ENCODE measurements around the gene PLXNB2.
"Not testable (repeated sequence)": the region's sequence is repeated elsewhere in the genome, so short reads cannot be mapped to it uniquely, and the experiment has no call there.

The PLXNB2 gene

GRCh38 chr22:50276143-50276542, 31.3 kb downstream of the PLXNB2 start:
- Mint-ChIP-seq H3K4me3 (no peak overlapping the region), H3K36me3 (ENCODE audit: low read depth) (no peaks in the 10 kb centered on the region), H3K27ac (no peak overlapping the region), H3K4me1 (ENCODE audit: low read depth) (peaks cover 4% of the 10 kb centered on the region), H3K9me3 (no peaks in the 10 kb centered on the region), H3K27me3 (ENCODE audit: low read depth) (peaks cover 10% of the 10 kb centered on the region)

DNA sequence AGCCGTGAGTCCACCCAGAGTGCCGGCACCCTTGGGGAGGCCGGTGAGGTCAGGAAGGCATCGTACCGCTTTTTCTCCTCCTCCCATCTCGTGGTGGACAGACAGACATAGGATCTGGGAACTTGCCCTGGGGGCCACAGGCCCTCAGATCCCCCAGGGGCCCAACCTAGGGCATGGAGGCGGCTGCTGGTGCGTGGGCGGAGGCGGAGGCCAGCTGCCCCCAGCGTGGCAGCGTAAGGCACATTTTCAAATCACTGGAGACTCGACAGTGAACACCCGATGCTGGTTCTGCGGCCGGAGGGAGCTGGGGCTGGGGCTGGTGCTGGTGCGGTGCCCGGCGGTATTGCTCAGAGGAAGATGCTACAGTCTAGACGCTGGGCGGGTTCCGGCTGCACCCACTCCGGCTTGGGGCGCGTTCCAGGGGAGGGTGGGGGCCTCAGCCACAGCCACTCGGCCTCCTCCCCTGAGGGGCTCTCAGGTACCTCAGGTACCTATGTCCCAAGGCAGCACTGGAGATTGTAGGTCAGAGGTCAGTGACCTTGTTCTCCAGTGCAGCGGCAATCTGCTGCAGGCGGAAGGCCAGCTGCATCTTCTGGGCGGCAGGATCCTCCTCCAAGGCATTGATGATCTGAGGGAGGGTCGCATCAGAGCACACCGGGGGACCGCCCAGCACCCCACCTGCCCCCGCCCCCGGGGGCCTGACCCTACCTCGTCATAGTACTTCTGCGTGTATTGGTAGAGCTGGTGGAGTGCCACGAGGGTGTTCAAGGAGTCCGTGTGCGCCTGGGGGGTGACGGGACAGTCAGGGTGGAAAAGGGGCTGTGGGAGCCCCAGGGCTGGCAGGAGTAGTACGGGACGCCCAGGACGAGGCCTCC, 32.0 kb downstream of the PLXNB2 start:
- H3K9me3 Mint-ChIP-seq, result no peaks in the 10 kb centered on the region
- no peaks in the 10 kb centered on the region for H3K36me3 Mint-ChIP-seq (ENCODE audit: low read depth)
- no peak overlapping the region for H3K27ac Mint-ChIP-seq
- no peak overlapping the region for H3K4me3 Mint-ChIP-seq
- H3K27me3 Mint-ChIP-seq (ENCODE audit: low read depth), result peaks cover 10% of the 10 kb centered on the region
- H3K4me1 Mint-ChIP-seq (ENCODE audit: low read depth), result peaks cover 4% of the 10 kb centered on the region

- Mint-ChIP-seq H3K27ac (no peak overlapping the region), H3K4me1 (ENCODE audit: low read depth) (peaks cover 4% of the 10 kb centered on the region), H3K36me3 (ENCODE audit: low read depth) (no peaks in the 10 kb centered on the region), H3K27me3 (ENCODE audit: low read depth) (peaks cover 10% of the 10 kb centered on the region), H3K9me3 (no peaks in the 10 kb centered on the region), H3K4me3 (no peak overlapping the region)
Observed at GRCh38 chr22:50274771-50275170, 32.7 kb downstream of the PLXNB2 start.

- peaks cover 6% of the 10 kb centered on the region for H3K4me1 Mint-ChIP-seq (ENCODE audit: low read depth)
- H3K9me3 Mint-ChIP-seq, result no peaks in the 10 kb centered on the region
- H3K4me3 Mint-ChIP-seq, result peak overlapping the region; percentile 47
- H3K27me3 Mint-ChIP-seq (ENCODE audit: low read depth), result peaks cover 10% of the 10 kb centered on the region
- H3K27ac Mint-ChIP-seq, result no peak overlapping the region
- no peaks in the 10 kb centered on the region for H3K36me3 Mint-ChIP-seq (ENCODE audit: low read depth)
Observed at GRCh38 chr22:50274311-50274710, 33.1 kb downstream of the PLXNB2 start.

DNA sequence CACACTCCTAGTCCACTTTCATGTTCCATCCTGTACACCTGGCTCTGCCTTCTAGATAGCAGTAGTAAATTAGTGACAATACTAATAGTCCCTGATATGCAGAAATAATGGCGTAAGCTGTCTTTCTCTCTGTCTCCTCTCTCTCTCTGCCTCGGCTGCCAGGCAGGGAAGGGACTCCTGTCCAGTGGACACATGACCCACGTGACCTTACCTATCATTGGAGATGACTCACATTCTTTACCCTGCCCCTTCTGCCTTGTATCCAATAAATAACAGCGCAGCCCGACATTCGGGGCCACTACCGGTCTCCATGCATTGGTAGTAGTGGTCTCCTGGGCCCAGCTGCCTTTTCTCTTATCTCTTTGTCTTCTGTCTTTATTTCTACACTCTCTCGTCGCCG, 33.7 kb downstream of the PLXNB2 start:
- H3K4me3 Mint-ChIP-seq, result peak overlapping the region; percentile 47
- not testable (repeated sequence) for H3K4me1 Mint-ChIP-seq (ENCODE audit: low read depth); H3K27ac Mint-ChIP-seq; H3K9me3 Mint-ChIP-seq; H3K36me3 Mint-ChIP-seq (ENCODE audit: low read depth)
- H3K27me3 Mint-ChIP-seq (ENCODE audit: low read depth), result peaks cover 10% of the 10 kb centered on the region

DNA sequence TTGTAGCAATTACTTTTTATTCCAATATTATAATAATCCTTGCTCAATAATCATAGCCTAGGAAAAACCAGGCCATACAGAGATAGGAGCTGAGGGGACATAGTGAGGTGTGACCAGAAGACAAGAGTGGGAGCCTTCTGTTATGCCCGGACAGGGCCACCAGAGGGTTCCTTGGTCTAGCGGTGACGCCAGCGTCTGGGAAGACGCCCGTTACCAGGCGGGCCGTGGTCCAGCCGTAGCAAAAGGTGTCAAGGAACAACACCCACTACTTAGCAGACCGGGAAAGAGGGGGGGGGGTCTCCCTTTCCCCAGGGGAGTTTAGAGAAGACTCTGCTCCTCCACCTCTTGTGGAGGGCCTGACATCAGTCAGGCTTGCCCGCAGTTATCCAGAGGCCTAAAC, 34.1 kb downstream of the PLXNB2 start:
- H3K27me3 Mint-ChIP-seq (ENCODE audit: low read depth), result peaks cover 10% of the 10 kb centered on the region
- not testable (repeated sequence) for H3K27ac Mint-ChIP-seq; H3K4me3 Mint-ChIP-seq; H3K36me3 Mint-ChIP-seq (ENCODE audit: low read depth); H3K9me3 Mint-ChIP-seq
- peaks cover 10% of the 10 kb centered on the region for H3K4me1 Mint-ChIP-seq (ENCODE audit: low read depth)

DNA sequence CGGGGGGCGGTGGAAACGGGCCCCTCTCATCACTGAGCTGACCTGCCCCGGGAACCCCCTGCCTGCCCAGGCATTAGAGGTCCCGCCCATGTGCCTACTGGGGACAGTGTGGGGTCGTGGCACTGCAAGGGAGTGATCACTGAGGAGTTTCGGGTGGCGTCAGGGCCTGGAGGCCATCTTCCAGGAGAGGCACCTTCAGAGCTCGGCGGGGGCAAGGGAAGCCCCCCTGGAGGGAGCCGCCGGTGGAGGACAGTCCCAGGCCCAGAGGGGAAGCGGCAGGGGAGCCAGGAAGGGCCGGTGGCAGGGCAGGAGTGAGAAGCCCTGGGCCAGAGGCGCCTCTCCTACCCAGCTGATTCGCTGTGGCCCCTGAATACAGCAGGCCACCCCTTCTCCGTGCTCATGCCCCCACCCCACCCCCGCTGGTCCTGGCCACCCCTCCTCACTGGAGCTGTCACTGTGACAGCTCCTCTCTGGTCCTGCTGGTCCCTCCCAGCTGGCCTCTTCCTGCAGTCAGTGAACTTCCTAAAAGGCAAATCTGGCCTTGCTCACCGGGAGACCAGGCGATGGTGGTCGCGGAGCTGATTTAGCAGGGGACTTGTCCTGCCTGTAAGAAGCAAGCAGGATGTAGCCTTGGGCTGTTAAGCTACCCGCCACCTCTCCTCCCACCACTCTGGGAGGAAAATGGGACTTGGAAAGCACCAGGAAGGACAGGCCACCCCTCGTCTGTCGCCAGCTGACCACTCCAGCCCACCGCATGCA, 35.2 kb downstream of the PLXNB2 start:
- H3K36me3 Mint-ChIP-seq (ENCODE audit: low read depth), result no peaks in the 10 kb centered on the region
- H3K4me3 Mint-ChIP-seq, result peak overlapping the region; percentile 34
- peaks cover 10% of the 10 kb centered on the region for H3K4me1 Mint-ChIP-seq (ENCODE audit: low read depth)
- H3K9me3 Mint-ChIP-seq, result no peaks in the 10 kb centered on the region
- no peak overlapping the region for H3K27ac Mint-ChIP-seq
- H3K27me3 Mint-ChIP-seq (ENCODE audit: low read depth), result peaks cover 10% of the 10 kb centered on the region

GRCh38 chr22:50271519-50271970, 35.9 kb downstream of the PLXNB2 start:
- H3K27me3 Mint-ChIP-seq (ENCODE audit: low read depth), result peaks cover 10% of the 10 kb centered on the region

DNA sequence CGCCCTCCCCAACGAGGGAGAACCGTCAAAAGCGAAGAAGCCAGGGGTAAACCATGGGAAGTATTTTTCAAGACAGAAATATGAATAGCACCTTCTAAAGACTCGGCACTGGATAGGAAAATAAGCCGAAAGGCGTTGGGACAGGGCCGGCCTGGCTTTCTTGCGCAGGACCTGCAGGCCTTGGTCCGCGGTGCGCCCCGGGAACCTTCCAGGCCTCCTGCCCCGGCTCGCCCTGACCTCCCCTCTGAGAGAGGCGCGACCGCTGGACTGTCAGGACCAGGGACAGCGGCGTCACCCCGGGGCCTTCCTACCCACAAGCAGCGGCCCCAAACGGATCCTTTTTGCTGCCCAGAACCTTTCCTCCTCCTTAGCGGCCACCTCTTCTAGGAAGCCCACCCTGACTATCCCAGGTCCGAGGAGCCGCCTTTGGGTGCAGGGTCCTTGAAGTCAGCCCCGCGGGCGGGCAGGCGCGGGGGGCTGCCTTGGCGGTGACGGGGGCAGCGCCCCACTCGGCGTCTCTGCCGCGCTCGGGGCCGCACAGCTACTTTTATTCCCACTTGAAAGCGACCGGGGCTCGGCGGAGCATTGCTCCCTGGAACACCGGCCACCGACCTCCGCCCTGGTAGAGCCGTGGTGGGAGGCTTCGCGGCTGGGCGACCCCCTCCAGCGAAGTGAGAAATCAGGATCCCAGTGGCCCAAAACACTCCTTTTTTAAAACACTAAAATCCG, 36.6 kb downstream of the PLXNB2 start:
- no peaks in the 10 kb centered on the region for H3K9me3 Mint-ChIP-seq
- peak overlapping the region; percentile 73 for H3K4me3 Mint-ChIP-seq
- peaks cover 10% of the 10 kb centered on the region for H3K4me1 Mint-ChIP-seq (ENCODE audit: low read depth)
- H3K36me3 Mint-ChIP-seq (ENCODE audit: low read depth), result peaks cover 1% of the 10 kb centered on the region
- H3K27ac Mint-ChIP-seq, result peak overlapping the region; percentile 45
- peaks cover 10% of the 10 kb centered on the region for H3K27me3 Mint-ChIP-seq (ENCODE audit: low read depth)

More at GRCh38 chr22:50271519-50271970, 35.9 kb downstream of the PLXNB2 start:
- Mint-ChIP-seq H3K4me1 (ENCODE audit: low read depth) (peaks cover 10% of the 10 kb centered on the region), H3K27ac (no peak overlapping the region), H3K9me3 (no peaks in the 10 kb centered on the region), H3K36me3 (ENCODE audit: low read depth) (no peaks in the 10 kb centered on the region), H3K4me3 (no peak overlapping the region)

GRCh38 chr22:50269970-50270665, 37.3 kb downstream of the PLXNB2 start, which contains the start of gene MAPK11:
Gene MAPK11 (minus strand): TSS chr22:50270380. CDS start chr22:50270292, 88 bp downstream.
- peak within 1 kb of the TSS; percentile 73 for H3K4me3 Mint-ChIP-seq
- H3K9me3 Mint-ChIP-seq, result no peaks in the 10 kb centered on the region
- H3K36me3 Mint-ChIP-seq (ENCODE audit: low read depth), result peaks cover 3% of the 10 kb centered on the region
- peak within 1 kb of the TSS; percentile 45 for H3K27ac Mint-ChIP-seq
- H3K27me3 Mint-ChIP-seq (ENCODE audit: low read depth), result peaks cover 10% of the 10 kb centered on the region
- H3K4me1 Mint-ChIP-seq (ENCODE audit: low read depth), result peaks cover 10% of the 10 kb centered on the region

DNA sequence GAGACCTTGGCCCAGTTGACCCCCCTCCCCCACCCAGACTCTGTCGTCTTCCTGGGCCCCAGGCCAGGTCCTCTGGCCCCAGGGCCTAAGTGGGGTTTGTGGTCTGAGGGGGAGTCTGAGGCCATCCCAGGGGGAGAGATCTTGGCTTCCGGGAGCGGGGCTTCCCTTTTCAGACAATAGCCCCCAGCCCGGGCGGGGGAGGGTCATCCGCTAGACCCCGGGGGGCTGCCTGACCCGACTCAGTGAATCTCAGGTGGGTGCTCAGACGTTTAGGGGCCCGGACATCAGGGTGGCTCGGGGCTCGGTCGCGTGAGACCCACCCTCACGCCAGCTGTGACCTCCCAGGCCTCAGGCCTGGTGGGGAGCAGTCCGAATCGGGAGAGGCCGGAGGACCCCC, 37.9 kb downstream of the PLXNB2 start:
- H3K4me1 Mint-ChIP-seq (ENCODE audit: low read depth), result peaks cover 10% of the 10 kb centered on the region

DNA sequence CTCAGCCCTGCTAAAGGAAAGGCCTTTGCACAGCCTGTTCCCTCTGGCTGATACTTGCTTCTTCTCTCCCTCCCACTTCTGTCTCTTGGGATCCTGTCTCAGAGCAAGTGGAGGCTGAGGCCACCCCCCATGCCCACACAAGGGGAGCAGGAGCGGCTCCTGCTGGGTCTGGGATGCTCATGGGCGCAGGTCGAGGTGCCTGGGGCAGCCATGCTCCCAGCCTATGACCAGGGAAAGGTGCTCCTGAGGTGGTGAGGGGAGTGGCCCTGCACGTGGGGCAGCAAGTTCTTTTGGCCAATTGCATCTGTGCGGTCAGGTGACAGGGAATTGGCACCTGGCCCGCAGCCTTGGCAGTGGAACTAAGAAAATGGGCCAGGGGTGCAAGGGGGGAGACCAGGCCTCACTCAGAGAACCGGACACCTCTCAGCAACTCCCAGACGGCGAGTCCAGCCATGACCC, 38.8 kb downstream of the PLXNB2 start:
- Mint-ChIP-seq H3K9me3 (no peaks in the 10 kb centered on the region), H3K4me1 (ENCODE audit: low read depth) (peaks cover 6% of the 10 kb centered on the region), H3K36me3 (ENCODE audit: low read depth) (peaks cover 3% of the 10 kb centered on the region), H3K4me3 (peak overlapping the region; percentile 46), H3K27me3 (ENCODE audit: low read depth) (peaks cover 4% of the 10 kb centered on the region), H3K27ac (no peak overlapping the region)

More for the DNA sequence above, 37.9 kb downstream of the PLXNB2 start:
- H3K4me3 Mint-ChIP-seq, result peak overlapping the region; percentile 71
- H3K9me3 Mint-ChIP-seq, result no peaks in the 10 kb centered on the region
- H3K27ac Mint-ChIP-seq, result no peak overlapping the region
- peaks cover 10% of the 10 kb centered on the region for H3K27me3 Mint-ChIP-seq (ENCODE audit: low read depth)
- H3K36me3 Mint-ChIP-seq (ENCODE audit: low read depth), result peaks cover 3% of the 10 kb centered on the region

GRCh38 chr22:50267591-50268390, 39.7 kb downstream of the PLXNB2 start:
- Mint-ChIP-seq H3K4me1 (ENCODE audit: low read depth) (peaks cover 6% of the 10 kb centered on the region), H3K27me3 (ENCODE audit: low read depth) (peaks cover 2% of the 10 kb centered on the region), H3K36me3 (ENCODE audit: low read depth) (peaks cover 3% of the 10 kb centered on the region), H3K9me3 (no peaks in the 10 kb centered on the region), H3K4me3 (no peak overlapping the region), H3K27ac (no peak overlapping the region)
